Liver (tissue), 3 donors: Measurements from ENCODE around the gene RP9.

Experiments
- CTCF ChIP-seq: fragments of 150-350 bp; IDR thresholded peaks from 2 replicates; pipeline ENCODE4 v1.5.1; 2017; ENCODE audit warnings: improper control_type of control experiment, low read depth, low read length; ENCODE audit not compliant: missing input control
- FOXA1 ChIP-seq: IDR thresholded peaks from 2 replicates; pipeline ENCODE4 v1.6.1; 2016; ENCODE audit warnings: antibody characterized with exemption
- HNF4A ChIP-seq, 2 donors: conservative IDR thresholded peaks; 2 replicates each; pipeline ENCODE4 v1.6.1; 2016; ENCODE audit warnings: antibody characterized with exemption in 2 of 2, mild to moderate bottlenecking in 2 of 2
- HNF4G ChIP-seq: IDR thresholded peaks from 2 replicates; pipeline ENCODE4 v1.6.1; 2016; ENCODE audit warnings: antibody characterized with exemption
- JUND ChIP-seq, 2 donors: IDR thresholded peaks; 2 replicates each; pipeline ENCODE4 v1.6.1; 2016; ENCODE audit warnings: antibody characterized with exemption in 2 of 2
- NR2F2 ChIP-seq: IDR thresholded peaks from 2 replicates; pipeline ENCODE4 v1.6.1; 2016; ENCODE audit warnings: antibody characterized with exemption
- RAD21 ChIP-seq, 2 donors: IDR thresholded peaks; 2 replicates each; pipeline ENCODE4 v1.6.1; 2016; ENCODE audit warnings: antibody characterized with exemption in 2 of 2, mild to moderate bottlenecking in 2 of 2
- REST ChIP-seq: IDR thresholded peaks from 2 replicates; pipeline ENCODE4 v1.6.1; 2016; ENCODE audit warnings: antibody characterized with exemption, mild to moderate bottlenecking
- TAF1 ChIP-seq: conservative IDR thresholded peaks from 2 replicates; pipeline ENCODE4 v1.6.1; 2016; ENCODE audit warnings: antibody characterized with exemption, mild to moderate bottlenecking
- YY1 ChIP-seq: IDR thresholded peaks from 2 replicates; pipeline ENCODE4 v1.6.1; 2016; ENCODE audit warnings: antibody characterized with exemption, mild to moderate bottlenecking
- TF ChIP-seq, protein P1 (sequence below): IDR thresholded peaks from 2 replicates; pipeline ENCODE4 v1.6.1; 2016; ENCODE audit warnings: antibody characterized with exemption
- TF ChIP-seq, protein P2 (sequence below): IDR thresholded peaks from 2 replicates; pipeline ENCODE4 v1.6.1; 2016; ENCODE audit warnings: antibody characterized with exemption
- donor health status: healthy.
- donor health status: healthy.

- TF ChIP-seq FOXA1, result no peak
- TF ChIP-seq CTCF, result no peak
- no peak for TF ChIP-seq TAF1
- TF ChIP-seq REST, result no peak
- TF ChIP-seq, protein P1, sequence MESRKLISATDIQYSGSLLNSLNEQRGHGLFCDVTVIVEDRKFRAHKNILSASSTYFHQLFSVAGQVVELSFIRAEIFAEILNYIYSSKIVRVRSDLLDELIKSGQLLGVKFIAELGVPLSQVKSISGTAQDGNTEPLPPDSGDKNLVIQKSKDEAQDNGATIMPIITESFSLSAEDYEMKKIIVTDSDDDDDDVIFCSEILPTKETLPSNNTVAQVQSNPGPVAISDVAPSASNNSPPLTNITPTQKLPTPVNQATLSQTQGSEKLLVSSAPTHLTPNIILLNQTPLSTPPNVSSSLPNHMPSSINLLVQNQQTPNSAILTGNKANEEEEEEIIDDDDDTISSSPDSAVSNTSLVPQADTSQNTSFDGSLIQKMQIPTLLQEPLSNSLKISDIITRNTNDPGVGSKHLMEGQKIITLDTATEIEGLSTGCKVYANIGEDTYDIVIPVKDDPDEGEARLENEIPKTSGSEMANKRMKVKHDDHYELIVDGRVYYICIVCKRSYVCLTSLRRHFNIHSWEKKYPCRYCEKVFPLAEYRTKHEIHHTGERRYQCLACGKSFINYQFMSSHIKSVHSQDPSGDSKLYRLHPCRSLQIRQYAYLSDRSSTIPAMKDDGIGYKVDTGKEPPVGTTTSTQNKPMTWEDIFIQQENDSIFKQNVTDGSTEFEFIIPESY, result no peak
- TF ChIP-seq RAD21 (IDR thresholded peaks at IDR 0.05), result no peak
- TF ChIP-seq HNF4G, result no peak
- no peak for TF ChIP-seq YY1
- TF ChIP-seq, protein P2, sequence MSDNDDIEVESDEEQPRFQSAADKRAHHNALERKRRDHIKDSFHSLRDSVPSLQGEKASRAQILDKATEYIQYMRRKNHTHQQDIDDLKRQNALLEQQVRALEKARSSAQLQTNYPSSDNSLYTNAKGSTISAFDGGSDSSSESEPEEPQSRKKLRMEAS, result no peak
- TF ChIP-seq HNF4A (conservative IDR thresholded peaks at IDR 0.05), result no peak
- TF ChIP-seq NR2F2, result no peak
- TF ChIP-seq JUND (IDR thresholded peaks at IDR 0.05), result no peak
Observed at GRCh38 chr7:33100770-33101169, 8.4 kb downstream of the RP9 start.
